Amniotic stem cell (primary cell): ENCODE data around the gene RBM33.

ENCODE experiments used
- DNase-seq: peaks from one replicate; lab custom pipeline; 2025; lab: John Stamatoyannopoulos, UW

Gene RBM33

GRCh38 chr7:155825336-155825735 lies 180.9 kb downstream of the RBM33 start:
- DNase-seq = no peak

- DNase-seq = no peak
These were observed 185.5 kb downstream of the RBM33 start for GRCh38 chr7:155829796-155830470.
